SU-DHL-6 (cell line): ENCODE measurements around the gene OR6C65.
"Not testable (repeated sequence)": the region's sequence is repeated elsewhere in the genome, so short reads cannot be mapped to it uniquely, and the experiment has no call there.

ENCODE experiments used
- H2AFZ ChIP-seq: fragments of 200-600 bp; sonication (generic); 2 replicates; pipeline ENCODE4 v1.6.1; 2014; ENCODE audit warnings: low read depth, mild to moderate bottlenecking, moderate library complexity, mixed read lengths, antibody characterized with exemption, low read length; ENCODE audit not compliant: severe bottlenecking
- H3F3A ChIP-seq: fragments of 200-600 bp; shearing (Covaris generic); 2 replicates; pipeline ENCODE4 v1.6.0; 2016; ENCODE audit warnings: antibody characterized with exemption, mild to moderate bottlenecking; ENCODE audit not compliant: insufficient read depth
- H3K27ac ChIP-seq: fragments of 200-600 bp; sonication (generic); 2 replicates; pipeline ENCODE4 v1.5.1; 2016; ENCODE audit warnings: low read depth, mild to moderate bottlenecking, low read length, moderate library complexity, mixed read lengths
- H3K27me3 ChIP-seq: fragments of 200-600 bp; sonication (generic), shearing (Covaris generic); 2 replicates; pipeline ENCODE4 v1.6.0; 2014; ENCODE audit warnings: mild to moderate bottlenecking, low read length
- H3K36me3 ChIP-seq: fragments of 200-600 bp; sonication (generic); 2 replicates; pipeline ENCODE4 v1.6.1; 2014; ENCODE audit warnings: mild to moderate bottlenecking, low read length, mixed read lengths
- H3K4me2 ChIP-seq: fragments of 300-600, 200-600 bp; shearing (Covaris generic), sonication (generic); 2 replicates; pipeline ENCODE4 v1.6.0; 2014; ENCODE audit warnings: low read length, low read depth, mild to moderate bottlenecking; ENCODE audit not compliant: poor library complexity, severe bottlenecking
- H3K4me3 ChIP-seq: fragments of 200-600 bp; sonication (generic); 2 replicates; pipeline ENCODE4 v1.5.1; 2014; ENCODE audit warnings: antibody characterized with exemption, low read length, mild to moderate bottlenecking, mixed read lengths; ENCODE audit not compliant: insufficient read depth, poor library complexity, severe bottlenecking
- H3K79me2 ChIP-seq: fragments of 200-600 bp; sonication (generic); 2 replicates; pipeline ENCODE4 v1.6.1; 2014; ENCODE audit warnings: mild to moderate bottlenecking, low read length, moderate library complexity; ENCODE audit not compliant: insufficient read depth
- H3K9ac ChIP-seq: fragments of 200-600 bp; sonication (generic); 2 replicates; pipeline ENCODE4 v1.7.0; 2014; ENCODE audit warnings: mild to moderate bottlenecking, low read length
- H3K9me2 ChIP-seq: fragments of 200-600 bp; sonication (generic); replicated peaks from 2 replicates; pipeline ENCODE4 v1.6.1; 2014; ENCODE audit warnings: low read length; ENCODE audit not compliant: insufficient read depth
- H3K9me3 ChIP-seq: fragments of 200-600 bp; sonication (generic); 2 replicates; pipeline ENCODE4 v1.6.1; 2014; ENCODE audit warnings: low read length, mixed read lengths; ENCODE audit not compliant: insufficient read depth
- H4K20me1 ChIP-seq: fragments of 200-600 bp; sonication (generic); 2 replicates; pipeline ENCODE4 v1.6.1; 2014; ENCODE audit warnings: low read depth, mild to moderate bottlenecking, antibody characterized with exemption, low read length, moderate library complexity, mixed read lengths
- CTCF ChIP-seq: fragments of 200-600 bp; sonication (generic); IDR thresholded peaks from one replicate; pipeline ENCODE4 v1.5.1; 2017; ENCODE audit warnings: antibody characterized with exemption, mild to moderate bottlenecking, low read length, moderate library complexity; ENCODE audit not compliant: insufficient read depth, poor library complexity, severe bottlenecking
- EZH2phosphoT487 ChIP-seq: fragments of 200-600 bp; sonication (generic), shearing (Covaris generic); conservative IDR thresholded peaks from 2 replicates; pipeline ENCODE4 v1.6.1; 2018; ENCODE audit warnings: mild to moderate bottlenecking, antibody characterized with exemption, low read length, moderate library complexity, mixed read lengths

OR6C65 gene

GRCh38 chr12:55428331-55429243 lies 28.3 kb downstream of the OR6C65 start:
- no peak overlapping the region for H3K4me2 ChIP-seq
- no peak overlapping the region for H3K27ac ChIP-seq
- no peak for TF ChIP-seq CTCF
- TF ChIP-seq EZH2phosphoT487 = no peak
- H2AFZ ChIP-seq = no peak overlapping the region
- H3K9ac ChIP-seq = no peak overlapping the region
- no peaks in the 10 kb centered on the region for H3K79me2 ChIP-seq
- no peaks in the 10 kb centered on the region for H4K20me1 ChIP-seq
- H3K4me3 ChIP-seq = no peak overlapping the region
- no peaks in the 10 kb centered on the region for H3K9me3 ChIP-seq
- H3F3A ChIP-seq = no peaks in the 10 kb centered on the region
- no peaks in the 10 kb centered on the region for H3K27me3 ChIP-seq
- no peaks in the 10 kb centered on the region for H3K9me2 ChIP-seq
- no peaks in the 10 kb centered on the region for H3K36me3 ChIP-seq

GRCh38 chr12:55441233-55441632 lies 40.9 kb downstream of the OR6C65 start:
- not testable (repeated sequence) for H3K4me3 ChIP-seq, H3K27ac ChIP-seq, H3K9me2 ChIP-seq, H3K79me2 ChIP-seq, H3K9me3 ChIP-seq, H3K4me2 ChIP-seq, H2AFZ ChIP-seq, H3K27me3 ChIP-seq, H3F3A ChIP-seq, H3K36me3 ChIP-seq, H4K20me1 ChIP-seq, H3K9ac ChIP-seq

GRCh38 chr12:55443776-55444175 lies 43.4 kb downstream of the OR6C65 start, which contains the start of gene OR6C2:
Gene OR6C2, plus strand, starts transcription at chr12:55444076. Its CDS starts 8,138 bp downstream, at chr12:55452214.
- no peaks in the 10 kb centered on the region for H3K79me2 ChIP-seq
- no peaks in the 10 kb centered on the region for H3F3A ChIP-seq
- no peaks in the 10 kb centered on the region for H3K9me3 ChIP-seq
- H3K27ac ChIP-seq = no peak within 1 kb of the TSS
- no peak within 1 kb of the TSS for H2AFZ ChIP-seq
- H3K36me3 ChIP-seq = no peaks in the 10 kb centered on the region
- H3K4me2 ChIP-seq = no peak within 1 kb of the TSS
- no peaks in the 10 kb centered on the region for H3K27me3 ChIP-seq
- no peaks in the 10 kb centered on the region for H4K20me1 ChIP-seq
- no peak within 1 kb of the TSS for H3K4me3 ChIP-seq
- TF ChIP-seq EZH2phosphoT487 = no peak
- TF ChIP-seq CTCF = no peak
- no peaks in the 10 kb centered on the region for H3K9me2 ChIP-seq
- H3K9ac ChIP-seq = no peak within 1 kb of the TSS

GRCh38 chr12:55445357-55445756 lies 45.0 kb downstream of the OR6C65 start:
- TF ChIP-seq EZH2phosphoT487 = no peak
- no peak for TF ChIP-seq CTCF
- no peaks in the 10 kb centered on the region for H3K36me3 ChIP-seq
- no peak overlapping the region for H3K27ac ChIP-seq
- no peaks in the 10 kb centered on the region for H3K79me2 ChIP-seq
- no peak overlapping the region for H3K4me2 ChIP-seq
- no peaks in the 10 kb centered on the region for H3K9me3 ChIP-seq
- no peaks in the 10 kb centered on the region for H3K27me3 ChIP-seq
- H3F3A ChIP-seq = no peaks in the 10 kb centered on the region
- H2AFZ ChIP-seq = no peak overlapping the region
- H3K9me2 ChIP-seq = no peaks in the 10 kb centered on the region
- H3K9ac ChIP-seq = no peak overlapping the region
- H4K20me1 ChIP-seq = no peaks in the 10 kb centered on the region
- H3K4me3 ChIP-seq = no peak overlapping the region
